Body of pancreas (tissue), 4 donors: ENCODE data around the gene GPRIN1.

Source experiments
- POLR2A ChIP-seq, 3 donors: fragments of 450-650 bp; IDR thresholded peaks; one replicate each; pipeline ENCODE4 v1.6.1; 2016; ENCODE audit warnings: antibody characterized with exemption in 3 of 3, mild to moderate bottlenecking in 2 of 3
- TF ChIP-seq, protein P1 (sequence below), 7 experiments: fragments of 450-650 bp in 4 of 7; fragments of 200-600 bp in 3 of 7; sonication (generic) in 3 of 7; IDR thresholded peaks; one replicate each; pipeline ENCODE4 v1.5.1; 2016 to 2019; ENCODE audit warnings: antibody characterized with exemption in 7 of 7

DNA sequence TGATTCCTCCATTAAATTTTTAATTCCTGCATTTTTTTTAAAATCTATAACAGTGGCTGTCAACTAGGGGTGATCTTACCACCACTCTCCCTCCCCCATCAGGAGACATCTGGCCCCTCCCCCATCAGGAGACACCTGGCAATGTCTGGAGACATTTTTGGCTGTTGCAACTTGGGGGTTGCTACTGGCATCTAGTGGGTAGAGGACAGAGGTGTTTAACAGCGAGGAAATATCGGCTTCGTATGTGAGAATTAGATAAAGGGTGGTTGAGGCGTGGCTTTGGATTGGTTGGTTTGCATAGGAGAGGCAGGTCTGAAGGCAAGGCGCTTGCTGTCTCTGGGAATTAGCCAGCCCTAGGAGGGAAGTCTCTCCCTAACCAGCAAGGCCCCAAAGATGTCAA, 50.3 kb downstream of the GPRIN1 start:
- TF ChIP-seq, protein P1, sequence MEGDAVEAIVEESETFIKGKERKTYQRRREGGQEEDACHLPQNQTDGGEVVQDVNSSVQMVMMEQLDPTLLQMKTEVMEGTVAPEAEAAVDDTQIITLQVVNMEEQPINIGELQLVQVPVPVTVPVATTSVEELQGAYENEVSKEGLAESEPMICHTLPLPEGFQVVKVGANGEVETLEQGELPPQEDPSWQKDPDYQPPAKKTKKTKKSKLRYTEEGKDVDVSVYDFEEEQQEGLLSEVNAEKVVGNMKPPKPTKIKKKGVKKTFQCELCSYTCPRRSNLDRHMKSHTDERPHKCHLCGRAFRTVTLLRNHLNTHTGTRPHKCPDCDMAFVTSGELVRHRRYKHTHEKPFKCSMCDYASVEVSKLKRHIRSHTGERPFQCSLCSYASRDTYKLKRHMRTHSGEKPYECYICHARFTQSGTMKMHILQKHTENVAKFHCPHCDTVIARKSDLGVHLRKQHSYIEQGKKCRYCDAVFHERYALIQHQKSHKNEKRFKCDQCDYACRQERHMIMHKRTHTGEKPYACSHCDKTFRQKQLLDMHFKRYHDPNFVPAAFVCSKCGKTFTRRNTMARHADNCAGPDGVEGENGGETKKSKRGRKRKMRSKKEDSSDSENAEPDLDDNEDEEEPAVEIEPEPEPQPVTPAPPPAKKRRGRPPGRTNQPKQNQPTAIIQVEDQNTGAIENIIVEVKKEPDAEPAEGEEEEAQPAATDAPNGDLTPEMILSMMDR (IDR thresholded peaks at IDR 0.05): no peak
- TF ChIP-seq POLR2A (IDR thresholded peaks at IDR 0.05): no peak
